IMR-90 (cell line): ENCODE data around the gene ZFP92. TPM values are rescaled to one million over a fixed set of nuclear protein-coding genes. Genes with fewer than 3 reads are reported as not detected.

Experiments used
- ATAC-seq: fragments of 200-7000 bp; cut with Tn5 transposase; 2 replicates; pipeline ENCODE4 v1.9.1; 2020; ENCODE audit warnings: low read depth, mild to moderate bottlenecking, moderate library complexity
- BruUV-seq: library from RNA; stranded (reverse); fragments of 400-500 nt; replicated peaks from 2 replicates; lab custom pipeline; 2021; lab: Mats Ljungman, UMichigan
- CTCF ChIA-PET: fragments of 300-600 bp; formaldehyde crosslinking; extraction: SDS; loops from one replicate; lab custom pipeline; 2021; ENCODE audit warnings: antibody characterized with exemption; lab: Yijun Ruan, JAX
- POLR2A ChIA-PET: fragments of 300-600 bp; sonication (Branson Sonifier 250); formaldehyde crosslinking; loops from one replicate; lab custom pipeline; 2022; ENCODE audit warnings: antibody characterized with exemption; ENCODE audit not compliant: unreplicated experiment; lab: Charles Lee
- DNase-seq: peaks from one replicate; pipeline ENCODE4 v3.0.0; 2013
- H2AFZ ChIP-seq: replicated peaks from 2 replicates; pipeline ENCODE3; 2013; ENCODE audit warnings: low read length, mild to moderate bottlenecking; ENCODE audit not compliant: poor library complexity
- H2AK5ac ChIP-seq: 2 replicates; pipeline ENCODE4 v1.6.1; 2013; ENCODE audit warnings: low read depth, low read length, inconsistent platforms
- H2AK9ac ChIP-seq: replicated peaks from 2 replicates; pipeline ENCODE3; 2013; ENCODE audit warnings: mild to moderate bottlenecking, low read depth, low read length, moderate library complexity; ENCODE audit not compliant: poor library complexity
- H2BK120ac ChIP-seq: 2 replicates; pipeline ENCODE4 v1.6.1; 2013; ENCODE audit warnings: low read depth, low read length, inconsistent platforms
- H2BK15ac ChIP-seq: 3 replicates; pipeline ENCODE4 v1.6.1; 2013; ENCODE audit warnings: low read depth, low read length, inconsistent platforms
- H2BK20ac ChIP-seq: 2 replicates; pipeline ENCODE4 v1.6.1; 2013; ENCODE audit warnings: low read depth, mild to moderate bottlenecking, inconsistent platforms, low read length, moderate library complexity
- H2BK5ac ChIP-seq: 2 replicates; pipeline ENCODE4 v1.6.1; 2013; ENCODE audit warnings: mild to moderate bottlenecking, low read depth, low read length, inconsistent platforms; ENCODE audit not compliant: poor library complexity, severe bottlenecking
- H3K14ac ChIP-seq: replicated peaks from 2 replicates; pipeline ENCODE4 v1.6.1; 2013; ENCODE audit warnings: low read depth, low read length, inconsistent platforms
- H3K18ac ChIP-seq: 2 replicates; pipeline ENCODE4 v1.6.1; 2013; ENCODE audit warnings: low read depth, low read length, control low read depth
- H3K23ac ChIP-seq: 2 replicates; pipeline ENCODE4 v1.6.1; 2013; ENCODE audit warnings: low read depth, low read length, inconsistent platforms
- H3K27ac ChIP-seq: 2 replicates; pipeline ENCODE4 v1.5.1; 2013; ENCODE audit warnings: mild to moderate bottlenecking, control low read depth, low read length; ENCODE audit not compliant: insufficient read depth
- H3K27me3 ChIP-seq: 2 replicates; pipeline ENCODE4 v1.6.1; 2013; ENCODE audit warnings: low read length; ENCODE audit not compliant: control insufficient read depth, insufficient read depth
- H3K36me3 ChIP-seq: 2 replicates; pipeline ENCODE4 v1.6.1; 2013; ENCODE audit warnings: low read length, mixed read lengths; ENCODE audit not compliant: control insufficient read depth, insufficient read depth
- H3K4ac ChIP-seq: 2 replicates; pipeline ENCODE4 v1.6.1; 2013; ENCODE audit warnings: low read depth, low read length, inconsistent platforms
- H3K4me1 ChIP-seq: 2 replicates; pipeline ENCODE4 v1.6.1; 2013; ENCODE audit warnings: low read length, mixed read lengths; ENCODE audit not compliant: control insufficient read depth, insufficient read depth
- H3K4me2 ChIP-seq: 2 replicates; pipeline ENCODE4 v1.6.1; 2013; ENCODE audit warnings: low read depth, mild to moderate bottlenecking, control low read depth, low read length, moderate library complexity
- H3K4me3 ChIP-seq: 2 replicates; pipeline ENCODE4 v1.5.1; 2013; ENCODE audit warnings: low read depth, mild to moderate bottlenecking, control low read depth, low read length, moderate library complexity; ENCODE audit not compliant: insufficient read depth
- H3K56ac ChIP-seq: 2 replicates; pipeline ENCODE4 v1.6.1; 2013; ENCODE audit warnings: low read length, inconsistent platforms; ENCODE audit not compliant: insufficient read depth; ENCODE audit errors: extremely low read depth
- H3K79me1 ChIP-seq, 2 experiments: 2 replicates each; pipeline ENCODE4 v1.6.1; 2013; ENCODE audit warnings: low read length in 2 of 2, inconsistent platforms in 1 of 2, low read depth in 1 of 2
- H3K9ac ChIP-seq: 2 replicates; pipeline ENCODE4 v1.6.1; 2013; ENCODE audit warnings: low read depth, low read length, control low read depth
- H3K9me1 ChIP-seq: 2 replicates; pipeline ENCODE4 v1.6.1; 2013; ENCODE audit warnings: low read length, inconsistent platforms; ENCODE audit not compliant: insufficient read depth
- H3K9me3 ChIP-seq: 2 replicates; pipeline ENCODE4 v1.6.1; 2013; ENCODE audit warnings: low read length; ENCODE audit not compliant: control insufficient read depth, insufficient read depth
- H4K20me1 ChIP-seq: 2 replicates; pipeline ENCODE4 v1.6.1; 2013; ENCODE audit warnings: low read length, inconsistent platforms; ENCODE audit not compliant: insufficient read depth
- H4K5ac ChIP-seq: 2 replicates; pipeline ENCODE4 v1.6.1; 2013; ENCODE audit warnings: mild to moderate bottlenecking, low read depth, low read length, control low read depth
- H4K8ac ChIP-seq, 2 experiments: 2 replicates each; pipeline ENCODE4 v1.6.1; 2013; ENCODE audit warnings: low read depth in 2 of 2, low read length in 2 of 2, control low read depth in 1 of 2, inconsistent platforms in 1 of 2
- H4K91ac ChIP-seq: 2 replicates; pipeline ENCODE4 v1.6.1; 2013; ENCODE audit warnings: low read depth, low read length, inconsistent platforms; ENCODE audit not compliant: insufficient read depth
- BHLHE40 ChIP-seq: fragments of 150-350 bp; IDR thresholded peaks from 2 replicates; pipeline ENCODE4 v1.6.1; 2016; ENCODE audit warnings: mild to moderate bottlenecking, low read depth, low read length
- CEBPB ChIP-seq: IDR thresholded peaks from 2 replicates; pipeline ENCODE4 v1.6.1; 2012; ENCODE audit warnings: low read depth, low read length, improper control_type of control experiment
- CHD1 ChIP-seq: IDR thresholded peaks from 2 replicates; pipeline ENCODE4 v1.6.1; 2012; ENCODE audit warnings: low read depth, low read length, improper control_type of control experiment
- FOS ChIP-seq: fragments of 150-350 bp; IDR thresholded peaks from 2 replicates; pipeline ENCODE4 v1.6.1; 2016; ENCODE audit warnings: low read depth, low read length
- MAFK ChIP-seq: IDR thresholded peaks from 2 replicates; pipeline ENCODE4 v1.6.1; 2012; ENCODE audit warnings: low read depth, low read length, improper control_type of control experiment
- MAZ ChIP-seq: IDR thresholded peaks from 2 replicates; pipeline ENCODE4 v1.6.1; 2012; ENCODE audit warnings: low read depth, mild to moderate bottlenecking, low read length, improper control_type of control experiment, moderate library complexity, borderline replicate concordance
- MXI1 ChIP-seq: IDR thresholded peaks from 2 replicates; pipeline ENCODE4 v1.6.1; 2012; ENCODE audit warnings: low read depth, mild to moderate bottlenecking, low read length, moderate library complexity, borderline replicate concordance
- RCOR1 ChIP-seq: IDR thresholded peaks from 2 replicates; pipeline ENCODE4 v1.6.1; 2012; ENCODE audit warnings: mild to moderate bottlenecking, low read length, improper control_type of control experiment; ENCODE audit not compliant: insufficient replicate concordance
- SMC3 ChIP-seq: fragments of 150-350 bp; IDR thresholded peaks from 2 replicates; pipeline ENCODE4 v1.6.1; 2016; ENCODE audit warnings: low read depth, mild to moderate bottlenecking, antibody characterized with exemption, low read length, moderate library complexity
- whole genome bisulfite sequencing, 2 experiments: methylation state at CpG; one replicate each; pipeline versions ENCODE4 v1.1.5 to v1.1.7; 2013; ENCODE audit warnings: missing lambda C conversion rate in 2 of 2; ENCODE audit not compliant: insufficient read length in 1 of 2; ENCODE audit errors: extremely low coverage in 2 of 2; 5-methylcytosine and 5-hydroxymethylcytosine counted together
- dilution Hi-C: fragments of 300-500 bp; cut with HindIII; formaldehyde crosslinking; loops from one replicate; pipeline ENCODE4 v1.14.3; 2018; ENCODE audit warnings: low sequenced_read_pairs; ENCODE audit not compliant: unreplicated experiment
- in situ Hi-C: fragments of 300-500 bp; cut with MboI; formaldehyde crosslinking; loops from 3 replicates; pipeline ENCODE4 v1.14.3; 2019; ENCODE audit warnings: low sequenced_read_pairs, inconsistent platforms, mixed read lengths
- intact Hi-C: fragments of 100-400 bp; cut with micrococcal nuclease; formaldehyde crosslinking; loops from 2 replicates; pipeline ENCODE4 v1.10.0; 2022
- polyA plus RNA-seq, 3 experiments: library from polyadenylated mRNA; depleted of rRNA; stranded (reverse); fragments of >200 nt; gene quantifications; 2 replicates each; pipeline ENCODE4 v1.2.3, GENCODE V29; 2012; ENCODE audit warnings: low replicate concordance in 1 of 3
- total RNA-seq: library from RNA; depleted of rRNA; stranded (reverse); fragments of >200 nt; gene quantifications from 2 replicates; pipeline ENCODE4 v1.2.3, GENCODE V29; 2012
- TF ChIP-seq, protein P1 (sequence below): fragments of 150-350 bp; IDR thresholded peaks from 2 replicates; pipeline ENCODE4 v1.6.1; 2017; ENCODE audit warnings: mild to moderate bottlenecking, antibody characterized with exemption, low read length, low read depth

Gene ZFP92
- total and polyA plus RNA-seq, 2 of the 4 experiments (the other 2 are of a cell fraction) = under 0.01 to 0.03 TPM

DNA sequence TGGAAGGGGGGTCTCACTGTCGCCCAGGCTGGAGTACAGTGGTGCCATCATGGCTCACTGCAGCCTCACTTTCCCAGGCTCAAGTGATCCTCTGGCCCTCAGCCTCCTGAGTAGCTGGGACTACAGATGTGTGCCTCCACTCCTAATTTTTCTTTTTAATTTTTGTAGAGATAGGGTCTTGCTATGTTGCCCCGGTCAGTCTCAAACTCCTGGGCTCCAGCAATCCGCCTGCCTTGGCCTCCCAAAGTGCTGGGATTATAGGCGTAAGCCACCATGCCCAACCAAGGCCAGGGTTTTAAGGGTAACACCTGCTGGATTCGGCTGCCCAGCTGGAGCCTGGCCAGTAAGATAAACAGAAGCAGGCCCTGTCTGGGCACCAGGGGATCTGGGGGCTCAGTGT lies 31.2 kb downstream of the ZFP92 start:
- DNase-seq (no peak), ATAC-seq (no peak)
- BruUV-seq = no TSS peak
- no peak overlapping the region for H3K27ac ChIP-seq
- dilution Hi-C loops = no loop called here
- no peaks in the 10 kb centered on the region for H4K20me1 ChIP-seq
- H4K91ac ChIP-seq = no peak overlapping the region
- in situ Hi-C loops = no loop called here
- peaks cover 6% of the 10 kb centered on the region for H3K9me3 ChIP-seq
- no peak overlapping the region for H3K18ac ChIP-seq
- no peak overlapping the region for H3K4ac ChIP-seq
- H3K23ac ChIP-seq = no peak overlapping the region
- no peak overlapping the region for H4K8ac ChIP-seq
- H2BK15ac ChIP-seq = no peak overlapping the region
- H3K4me1 ChIP-seq = no peaks in the 10 kb centered on the region
- H4K5ac ChIP-seq = no peak overlapping the region
- H3K14ac ChIP-seq = no peak overlapping the region
- no peak for TF ChIP-seq MAFK
- TF ChIP-seq, protein P1, sequence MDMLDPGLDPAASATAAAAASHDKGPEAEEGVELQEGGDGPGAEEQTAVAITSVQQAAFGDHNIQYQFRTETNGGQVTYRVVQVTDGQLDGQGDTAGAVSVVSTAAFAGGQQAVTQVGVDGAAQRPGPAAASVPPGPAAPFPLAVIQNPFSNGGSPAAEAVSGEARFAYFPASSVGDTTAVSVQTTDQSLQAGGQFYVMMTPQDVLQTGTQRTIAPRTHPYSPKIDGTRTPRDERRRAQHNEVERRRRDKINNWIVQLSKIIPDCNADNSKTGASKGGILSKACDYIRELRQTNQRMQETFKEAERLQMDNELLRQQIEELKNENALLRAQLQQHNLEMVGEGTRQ = no peak
- TF ChIP-seq SMC3 = no peak
- no peak for TF ChIP-seq RCOR1
- no peak for TF ChIP-seq BHLHE40
- no peak for TF ChIP-seq CEBPB
- TF ChIP-seq CHD1 = no peak
- TF ChIP-seq MAZ = no peak
- no peak for TF ChIP-seq FOS
- no peak for TF ChIP-seq MXI1
- H3K4me3 ChIP-seq = no peak overlapping the region
- H2BK120ac ChIP-seq = no peak overlapping the region
- H2AFZ ChIP-seq = no peak overlapping the region
- ChIA-PET POLR2A (no interaction called here), CTCF (no interaction called here)
- no CpG with 5 or more reads among the region's 5 CpGs for WGBS, 2 experiments
- intact Hi-C loops = no loop called here
- H3K4me2 ChIP-seq = no peak overlapping the region
- H2BK20ac ChIP-seq = no peak overlapping the region
- H3K79me1 ChIP-seq = no peaks in the 10 kb centered on the region
- H2AK5ac ChIP-seq = no peak overlapping the region
- H3K36me3 ChIP-seq = no peaks in the 10 kb centered on the region
- H3K56ac ChIP-seq = no peak overlapping the region
- H3K9me1 ChIP-seq = no peaks in the 10 kb centered on the region
- peaks cover 3% of the 10 kb centered on the region for H3K27me3 ChIP-seq
- H2AK9ac ChIP-seq = no peak overlapping the region
- H2BK5ac ChIP-seq = no peak overlapping the region
- H3K9ac ChIP-seq = no peak overlapping the region
